ENCODE results near the gene STIL.
"Not testable (repeated sequence)": the region's sequence is repeated elsewhere in the genome, so short reads cannot be mapped to it uniquely, and the experiment has no call there.

Gene STIL

GRCh38 chr1:47313915-47314664 is at the start of gene STIL:
STIL (minus strand) TSS chr1:47314147; CDS start chr1:47310319, 3,828 bp downstream.
- peak; percentile 88 to 89 for DNase-seq (ENCODE audit: low read depth in 2 of 2)

GRCh38 chr1:47362828-47363227 is 48.9 kb upstream of the STIL start:
- no peak for DNase-seq (ENCODE audit: low read depth in 2 of 2)

DNA sequence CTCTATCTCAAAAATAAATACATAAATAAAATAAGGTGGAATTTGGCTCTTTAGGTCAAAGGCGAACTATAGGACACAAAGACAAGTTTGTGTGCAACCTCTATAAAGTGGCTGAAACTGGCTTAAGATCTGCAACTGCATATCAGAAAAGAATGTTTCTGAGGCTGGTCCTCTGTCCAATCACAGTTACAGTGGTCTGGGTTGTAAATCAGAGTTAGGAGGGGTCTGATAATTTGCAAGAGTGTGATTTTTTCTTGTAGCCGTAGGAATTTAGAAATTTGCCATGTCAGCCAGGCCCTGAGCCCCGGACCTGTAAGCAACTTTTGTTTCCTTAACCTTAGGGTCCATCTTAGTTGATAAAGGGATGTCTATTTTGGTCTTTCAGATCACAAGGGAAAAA is 47.4 kb upstream of the STIL start:
- DNase-seq (ENCODE audit: low read depth in 2 of 2): no peak

- DNase-seq (ENCODE audit: low read depth in 2 of 2): no peak
Measured at GRCh38 chr1:47351305-47351704, 37.4 kb upstream of the STIL start.

DNA sequence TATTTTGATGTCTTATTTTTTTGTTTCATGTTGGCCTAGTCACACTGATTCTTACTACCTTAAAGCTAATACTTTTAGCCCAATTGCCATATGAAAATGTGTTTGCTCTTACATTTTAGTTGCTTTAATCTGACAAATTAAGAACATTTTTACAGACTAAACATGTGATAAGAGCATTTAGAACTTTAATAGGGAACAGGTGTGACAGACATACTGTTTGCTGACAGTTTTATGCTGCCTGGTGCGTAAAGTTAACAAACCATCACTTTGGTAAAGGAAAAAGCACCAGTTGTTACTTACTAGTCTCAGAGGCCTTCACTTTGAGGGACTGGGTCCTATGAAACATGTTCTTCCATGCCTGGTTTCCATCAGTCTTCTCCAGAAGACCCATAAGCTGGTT is 34.3 kb upstream of the STIL start:
- no peak for DNase-seq (ENCODE audit: low read depth in 2 of 2)

- no peak for DNase-seq (ENCODE audit: low read depth in 2 of 2)
Measured at GRCh38 chr1:47347735-47348134, 33.8 kb upstream of the STIL start.

DNA sequence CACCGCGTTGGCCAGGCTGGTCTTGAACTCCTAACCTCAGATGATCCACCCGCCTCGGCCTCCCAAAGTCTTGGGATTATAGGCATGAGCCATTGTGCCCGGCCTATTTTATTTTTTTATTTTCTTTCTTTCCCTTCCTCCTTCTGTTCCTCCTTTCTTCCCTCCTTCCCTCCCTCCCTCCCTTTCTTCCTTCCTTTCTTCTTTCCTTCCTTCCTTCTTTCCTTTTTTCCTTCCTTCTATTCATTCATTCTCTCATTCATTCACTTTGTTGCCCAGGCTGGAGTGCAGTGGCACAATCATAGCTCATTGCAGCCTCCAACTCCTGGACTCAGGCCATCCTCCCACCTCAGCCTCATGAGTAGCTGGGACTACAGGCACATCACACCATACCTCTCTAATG is 33.0 kb upstream of the STIL start:
- not testable (repeated sequence) for DNase-seq (ENCODE audit: low read depth in 2 of 2)

DNA sequence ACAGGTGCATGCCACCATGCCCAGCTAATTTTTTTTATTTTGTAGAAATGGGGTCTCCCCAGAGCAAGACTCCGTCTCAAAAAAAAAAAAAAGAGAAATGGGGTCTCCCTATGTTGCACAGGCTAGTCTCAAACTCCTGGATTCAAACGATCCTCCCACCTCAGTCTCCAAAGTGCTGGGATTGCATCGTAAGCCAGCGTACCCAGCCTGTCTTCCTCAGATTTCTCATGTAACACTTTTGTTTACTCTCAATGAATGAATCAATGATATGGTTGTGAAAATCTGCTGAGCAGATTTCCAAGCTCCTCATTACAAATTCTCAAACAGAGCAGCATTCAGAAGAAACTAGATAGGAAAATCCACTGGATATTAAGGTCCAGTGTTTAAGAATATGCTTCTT is 26.3 kb upstream of the STIL start:
- no peak for DNase-seq (ENCODE audit: low read depth in 2 of 2)

DNA sequence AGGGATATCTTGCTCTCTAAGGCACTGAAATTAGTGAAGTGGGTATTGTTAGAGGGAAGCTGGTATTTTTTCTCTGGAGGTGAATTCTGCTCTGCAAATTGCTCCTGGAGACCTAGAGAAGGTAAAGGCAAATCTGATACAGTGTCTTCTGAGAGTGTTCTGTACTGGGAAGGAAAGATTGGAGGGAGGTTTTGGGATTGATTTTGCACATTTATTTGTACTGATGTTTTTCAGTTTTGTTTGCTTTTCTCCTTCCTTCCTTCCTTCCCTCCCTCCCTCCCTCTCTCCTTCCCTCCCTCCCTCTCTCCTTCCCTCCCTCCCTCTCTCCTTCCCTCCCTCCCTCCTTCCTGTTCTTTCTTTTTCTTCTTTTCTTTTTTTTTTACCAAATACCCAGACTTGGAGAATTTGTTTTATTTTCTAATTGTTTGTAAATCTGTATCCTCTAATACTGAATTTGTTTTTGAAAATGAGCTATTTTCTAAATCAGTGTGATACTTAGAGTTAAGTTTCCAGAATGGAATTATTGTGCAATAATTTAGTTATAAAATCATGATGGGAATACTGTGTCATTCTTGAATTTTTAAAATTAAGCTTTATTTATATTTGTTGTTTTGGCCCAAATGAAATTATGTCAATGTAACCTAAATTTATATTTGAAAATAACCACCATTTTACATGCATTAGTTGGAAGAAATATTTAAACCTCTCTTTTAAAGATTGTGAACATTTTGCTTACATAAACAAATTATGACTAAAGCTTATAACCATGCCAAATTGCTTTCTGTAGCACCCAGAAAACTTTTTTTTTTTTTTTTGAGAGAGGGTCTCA is 24.5 kb upstream of the STIL start:
- no peak for DNase-seq (ENCODE audit: low read depth in 2 of 2)

DNA sequence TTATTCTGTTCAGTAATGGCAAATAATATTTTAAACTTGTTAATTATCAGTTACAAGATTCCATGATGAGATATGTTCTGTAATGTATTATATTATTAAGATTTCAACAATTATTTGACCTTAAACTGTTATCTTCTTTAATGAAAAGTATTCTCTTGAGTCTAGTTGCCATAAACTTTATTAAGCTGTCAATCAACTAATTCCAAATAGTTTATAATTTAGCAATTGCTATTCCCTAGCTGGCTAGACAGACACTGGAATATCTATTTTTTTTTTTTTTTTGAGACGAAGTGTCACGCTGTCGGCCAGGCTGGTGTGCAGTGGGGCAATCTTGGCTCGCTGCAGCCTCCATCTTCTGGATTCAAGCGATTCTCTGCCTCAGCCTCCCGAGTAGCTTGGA is 23.4 kb upstream of the STIL start:
- no peak for DNase-seq (ENCODE audit: low read depth in 2 of 2)

DNA sequence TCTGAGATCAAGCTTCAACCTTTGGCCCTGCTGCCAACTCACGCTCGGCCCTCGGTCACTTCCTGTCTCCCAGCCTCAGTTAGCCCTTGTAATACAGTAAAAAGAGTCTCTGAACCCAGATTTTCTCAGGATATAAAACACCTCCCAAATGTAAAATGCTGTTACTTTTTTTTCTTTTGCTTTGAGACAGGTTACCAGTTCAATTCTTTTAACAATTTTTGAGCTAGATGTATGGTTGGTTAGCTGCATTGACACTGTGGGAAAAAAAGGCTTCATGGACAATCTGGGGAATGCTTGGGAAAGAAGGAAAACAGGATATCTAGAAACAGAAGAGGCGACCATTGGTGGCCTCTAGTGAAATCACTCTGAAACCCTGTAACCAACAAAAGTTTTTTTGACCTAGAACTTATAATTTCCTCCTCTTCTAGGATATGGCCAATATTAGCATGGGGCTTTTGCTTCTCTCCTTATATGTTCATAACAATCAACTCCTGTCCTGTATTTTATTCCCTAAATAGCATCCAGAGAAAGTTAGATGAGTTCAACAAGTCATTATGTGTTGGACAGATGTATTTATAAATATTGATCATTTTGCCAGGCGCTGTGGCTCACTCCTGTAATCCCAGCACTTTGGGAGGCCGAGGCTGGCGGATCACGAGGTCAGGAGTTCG is 21.0 kb upstream of the STIL start:
- DNase-seq (ENCODE audit: low read depth in 2 of 2): no peak

GRCh38 chr1:47333922-47334764 is 20.2 kb upstream of the STIL start:
- peak in 1 of 2 donors; percentile 45 for DNase-seq (ENCODE audit: low read depth in 2 of 2)

- DNase-seq (ENCODE audit: low read depth in 2 of 2): peak in 1 of 2 donors; percentile 53
Measured at GRCh38 chr1:47333578-47333921, 19.6 kb upstream of the STIL start, which contains the start of gene CMPK1. CMPK1 (plus strand) TSS chr1:47333790; CDS start chr1:47333946, 156 bp downstream.

DNA sequence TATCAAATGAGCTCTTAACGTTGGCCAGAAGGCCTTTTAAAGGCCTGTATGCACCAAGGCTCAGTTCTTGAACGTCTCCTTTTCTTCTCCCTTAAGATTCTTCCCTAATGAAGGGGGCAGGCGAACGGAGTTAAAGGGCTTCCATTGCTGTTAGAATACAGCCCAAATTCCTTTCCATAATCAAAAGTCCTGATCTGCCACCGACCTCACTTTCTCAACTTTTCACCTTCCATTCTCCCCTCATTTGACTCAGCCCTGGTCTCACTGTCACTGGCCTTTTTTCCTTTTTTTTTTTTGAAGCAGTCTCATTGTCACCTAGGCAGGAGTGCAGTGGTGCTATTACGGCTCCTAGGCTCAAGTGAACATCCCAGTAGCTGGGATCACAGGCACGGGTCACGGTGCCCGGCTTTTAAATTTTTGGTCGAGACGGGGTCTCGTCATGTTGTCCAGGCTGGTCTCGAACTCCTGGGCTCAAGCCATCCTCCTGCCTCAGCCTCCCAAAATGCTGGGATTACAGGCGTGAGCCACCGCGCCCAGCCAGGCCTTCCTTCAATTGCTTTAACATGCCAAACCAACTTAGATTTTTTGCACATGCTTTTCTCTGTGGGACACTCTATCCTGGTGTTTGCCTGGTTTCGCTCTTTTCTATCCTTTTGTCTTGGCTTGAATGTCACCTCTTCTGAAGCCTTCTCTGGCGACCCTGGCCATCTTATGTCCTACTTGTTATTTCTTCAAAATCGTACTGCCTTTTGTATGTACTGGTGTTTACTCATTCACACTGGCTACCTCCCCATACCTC is 19.0 kb upstream of the STIL start:
- DNase-seq (ENCODE audit: low read depth in 2 of 2): no peak

GRCh38 chr1:47331875-47332274 is 17.9 kb upstream of the STIL start:
- DNase-seq (ENCODE audit: low read depth in 2 of 2): no peak

DNA sequence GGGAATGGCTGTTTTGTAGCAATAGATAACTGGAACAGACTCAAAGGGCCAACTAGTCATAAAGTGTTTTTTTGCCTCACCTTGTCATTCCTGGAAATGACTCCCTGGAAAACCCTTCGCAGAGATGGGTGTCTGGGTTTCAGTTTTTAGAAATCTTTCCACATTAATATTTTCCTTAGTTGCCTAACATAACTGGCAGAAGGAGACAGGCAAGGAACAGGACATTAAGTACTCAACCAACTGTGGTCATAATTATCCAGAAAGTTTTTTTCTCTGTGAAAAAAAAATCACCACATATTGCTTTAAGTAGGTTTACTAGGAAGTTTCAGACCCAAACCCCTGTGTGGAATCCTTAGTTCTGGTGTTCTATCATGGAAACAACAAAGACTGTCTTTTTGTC is 16.3 kb upstream of the STIL start:
- DNase-seq (ENCODE audit: low read depth in 2 of 2): no peak

- DNase-seq (ENCODE audit: low read depth in 2 of 2): no peak
Measured at GRCh38 chr1:47328992-47329391, 15.0 kb upstream of the STIL start.

GRCh38 chr1:47326271-47326670 is 12.3 kb upstream of the STIL start:
- no peak for DNase-seq (ENCODE audit: low read depth in 2 of 2)

DNA sequence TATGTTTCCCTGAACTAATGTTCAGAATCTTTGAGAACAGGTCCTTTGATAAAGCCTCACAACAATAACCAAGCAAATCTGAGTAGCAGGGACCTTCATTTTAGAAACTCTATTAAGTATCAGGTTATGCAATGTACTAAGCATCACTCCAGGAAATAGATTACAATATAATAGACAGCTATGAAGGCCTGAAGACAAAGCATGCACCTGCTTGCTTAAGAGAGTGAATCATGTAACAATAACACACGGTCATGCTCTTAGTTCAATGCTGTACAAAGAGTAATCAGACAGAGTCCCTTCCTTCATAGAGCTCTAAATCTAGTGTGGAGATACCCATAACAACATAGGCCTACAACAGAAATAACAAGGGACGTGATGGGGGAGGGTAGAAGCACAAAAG is 11.6 kb upstream of the STIL start:
- DNase-seq (ENCODE audit: low read depth in 2 of 2): no peak

DNA sequence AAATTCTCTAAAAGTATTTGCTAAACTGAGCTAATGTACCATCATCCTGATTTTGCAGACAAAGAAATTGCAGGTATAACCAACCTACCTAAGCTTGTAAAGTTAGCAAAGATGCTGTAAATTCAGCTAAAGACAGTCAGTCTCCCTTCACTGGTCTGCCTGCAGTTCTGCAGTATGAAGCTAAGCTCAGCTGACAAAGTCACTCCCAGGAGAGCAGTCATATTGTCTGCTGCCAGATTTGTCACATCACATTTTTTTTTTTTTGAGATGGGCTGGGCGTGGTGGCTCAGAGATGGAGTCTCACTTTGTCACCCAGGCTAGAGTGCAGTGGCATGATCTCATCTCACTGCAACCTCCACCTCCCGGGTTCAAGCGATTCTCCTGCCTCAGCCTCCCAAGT is 10.7 kb upstream of the STIL start:
- no peak for DNase-seq (ENCODE audit: low read depth in 2 of 2)

GRCh38 chr1:47323599-47324031 is 9.7 kb upstream of the STIL start:
- DNase-seq (ENCODE audit: low read depth in 2 of 2): no peak
